ENCODE data around the gene OBP2A.

The OBP2A gene

DNA sequence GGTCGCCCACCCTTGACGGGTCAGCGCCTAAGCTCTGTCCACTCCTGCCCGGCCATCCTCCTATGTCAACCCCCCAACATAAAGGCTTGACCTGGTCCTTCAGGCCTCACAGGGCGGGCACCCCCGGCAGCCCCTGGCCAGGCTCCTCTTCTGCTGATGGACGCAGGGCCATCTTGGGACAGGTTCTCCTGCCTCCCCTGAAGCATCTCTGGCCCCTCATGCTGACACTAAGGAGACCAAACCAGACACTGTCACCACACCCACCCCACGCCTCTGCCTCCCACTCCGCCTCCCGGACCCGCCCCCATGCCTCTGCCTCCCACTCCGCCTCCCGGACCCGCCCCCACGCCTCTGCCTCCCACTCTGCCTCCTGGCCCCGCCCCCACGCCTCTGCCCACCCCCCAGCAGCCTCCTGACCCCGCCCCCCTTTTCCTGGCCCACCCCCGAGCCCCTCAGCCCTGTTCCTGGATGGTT, 6.8 kb downstream of the OBP2A start:
- no peak for DNase-seq

DNA sequence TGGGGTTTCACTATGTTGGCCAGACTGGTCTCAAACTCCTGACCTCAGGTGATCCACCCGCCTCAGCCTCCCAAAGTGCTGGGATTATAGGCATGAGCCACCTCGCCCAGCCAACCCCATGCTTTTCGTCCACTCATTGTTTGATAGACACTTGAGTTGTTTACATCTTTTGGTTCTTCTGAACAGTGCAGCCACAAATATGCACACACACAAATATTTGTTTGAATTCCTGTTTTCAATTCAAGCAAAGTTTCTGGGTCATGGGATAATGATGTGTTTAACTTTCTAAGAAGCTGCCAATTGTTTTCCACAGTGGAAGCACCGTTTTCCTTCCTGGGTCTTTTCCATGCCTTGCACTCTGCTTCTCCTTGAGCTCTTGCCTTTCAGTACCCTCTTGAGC, 8.8 kb downstream of the OBP2A start:
- DNase-seq: no peak

DNA sequence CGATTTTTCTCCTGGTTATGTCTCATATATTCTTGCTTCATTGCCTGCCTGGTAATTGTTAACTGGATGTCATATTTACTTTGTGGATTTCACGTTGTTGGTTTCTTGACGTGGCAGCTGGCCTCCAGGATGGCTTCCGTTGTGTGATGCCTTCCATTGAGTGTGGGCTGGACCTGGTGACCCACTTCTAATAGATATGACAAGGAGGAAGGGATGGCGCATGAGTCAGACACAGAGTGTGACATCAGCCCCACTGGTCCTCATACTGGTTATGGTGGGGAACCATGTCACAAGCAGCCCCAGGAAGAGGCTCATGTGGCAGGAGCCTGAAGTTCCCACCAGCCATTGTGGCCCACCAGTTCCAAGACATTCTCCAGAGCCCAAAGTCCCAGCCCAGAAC, 9.3 kb downstream of the OBP2A start:
- DNase-seq: no peak

DNA sequence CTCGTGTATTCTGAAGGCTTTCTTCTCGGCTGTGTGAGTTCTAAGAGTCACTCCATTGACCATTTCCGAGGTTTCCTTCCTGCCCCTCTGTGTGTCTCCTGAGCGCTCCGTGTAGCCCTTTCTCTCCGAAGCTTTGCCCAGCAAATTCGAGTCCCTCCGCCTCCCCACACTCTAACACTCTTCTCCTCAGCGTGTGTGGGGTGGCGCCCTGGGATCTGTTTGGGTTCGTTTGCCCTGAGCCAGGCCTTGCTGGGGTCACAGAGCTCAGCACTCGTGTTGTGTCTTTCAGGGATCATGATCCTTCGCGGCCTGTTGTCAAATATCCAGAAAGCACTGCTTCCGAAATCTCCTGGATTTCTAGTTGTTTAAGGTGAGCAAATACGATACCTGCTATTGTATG, 10.0 kb downstream of the OBP2A start:
- no peak for DNase-seq

DNA sequence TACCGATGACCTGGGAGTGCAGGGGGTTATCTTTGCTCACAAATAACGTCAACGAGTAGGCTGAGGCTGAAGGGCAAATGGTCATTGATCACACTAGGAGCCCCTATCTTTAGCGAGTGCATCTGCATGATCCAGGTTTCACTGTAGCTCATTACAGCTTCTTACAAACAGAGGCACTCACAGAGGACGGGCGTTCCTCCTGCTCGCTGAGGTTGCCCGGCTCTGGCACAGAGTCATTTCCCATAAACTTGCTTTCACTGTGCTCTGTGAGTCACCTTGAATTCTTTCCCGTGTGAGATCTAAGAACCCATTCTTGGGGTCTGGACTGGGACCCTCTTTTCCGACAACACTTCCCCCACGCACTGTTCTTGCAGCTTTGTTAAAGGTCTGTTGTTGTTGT, 13.7 kb downstream of the OBP2A start:
- no peak for DNase-seq

DNA sequence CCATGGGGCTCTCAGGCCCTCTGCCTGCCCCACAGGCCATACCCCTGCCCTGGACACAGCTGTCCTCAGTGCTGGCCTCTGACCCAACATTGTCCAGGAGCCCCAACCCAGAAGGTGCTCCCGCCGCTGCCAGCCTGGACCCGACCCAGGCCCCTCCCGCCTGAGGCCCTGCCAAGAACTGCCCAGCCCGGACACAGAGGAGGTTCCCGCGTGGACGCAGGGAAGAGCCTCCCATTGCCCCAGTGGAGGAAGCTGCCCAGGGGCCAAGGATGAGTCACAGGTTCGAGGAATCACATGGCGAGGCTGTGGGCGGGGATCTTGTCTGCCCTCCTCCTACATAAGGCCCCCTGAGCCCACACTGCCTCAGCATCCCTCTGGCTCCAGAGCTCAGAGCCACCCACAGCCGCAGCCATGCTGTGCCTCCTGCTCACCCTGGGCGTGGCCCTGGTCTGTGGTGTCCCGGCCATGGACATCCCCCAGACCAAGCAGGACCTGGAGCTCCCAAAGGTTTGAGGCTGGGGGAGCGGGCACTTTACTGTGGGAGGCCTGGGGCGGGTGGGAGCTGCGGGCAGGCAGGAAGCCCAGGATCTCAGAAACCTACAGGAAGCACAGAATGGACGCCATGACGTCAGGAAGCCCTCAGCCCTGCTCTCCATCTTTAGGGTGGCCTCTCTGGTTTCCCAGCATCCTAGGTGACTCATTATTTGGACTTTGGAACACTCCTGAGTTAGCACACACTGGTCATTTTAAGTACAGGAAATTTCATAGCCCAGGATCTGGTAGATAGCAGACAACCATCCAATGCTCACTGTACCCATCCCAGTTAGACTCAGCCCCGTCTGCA, 15.7 kb downstream of the OBP2A start, which contains the start of gene PAEP:
PAEP (plus strand) TSS at position 366 of the 844 bp plus-strand sequence.
- DNase-seq: no peak

DNA sequence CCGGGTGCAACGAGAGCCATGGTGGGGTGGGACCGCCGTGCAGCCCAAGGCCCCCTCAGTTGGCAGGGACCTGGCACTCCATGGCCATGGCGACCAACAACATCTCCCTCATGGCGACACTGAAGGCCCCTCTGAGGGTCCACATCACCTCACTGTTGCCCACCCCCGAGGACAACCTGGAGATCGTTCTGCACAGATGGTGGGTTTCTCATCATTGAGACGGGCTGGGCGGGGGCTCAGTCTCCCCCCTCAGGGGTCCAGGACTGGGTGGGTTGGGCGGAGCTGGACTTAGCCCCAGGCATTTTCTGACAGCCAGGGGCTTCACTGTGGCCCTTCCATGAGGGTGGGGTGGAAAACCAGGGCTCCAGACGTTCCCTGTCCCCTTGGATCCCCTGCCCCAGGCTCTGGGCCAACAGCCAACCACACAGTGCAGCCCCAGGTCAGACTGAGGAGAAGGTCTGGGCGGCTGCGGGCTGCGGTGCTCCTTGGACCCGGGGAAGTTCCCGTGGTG, 16.4 kb downstream of the OBP2A start:
- DNase-seq: no peak

DNA sequence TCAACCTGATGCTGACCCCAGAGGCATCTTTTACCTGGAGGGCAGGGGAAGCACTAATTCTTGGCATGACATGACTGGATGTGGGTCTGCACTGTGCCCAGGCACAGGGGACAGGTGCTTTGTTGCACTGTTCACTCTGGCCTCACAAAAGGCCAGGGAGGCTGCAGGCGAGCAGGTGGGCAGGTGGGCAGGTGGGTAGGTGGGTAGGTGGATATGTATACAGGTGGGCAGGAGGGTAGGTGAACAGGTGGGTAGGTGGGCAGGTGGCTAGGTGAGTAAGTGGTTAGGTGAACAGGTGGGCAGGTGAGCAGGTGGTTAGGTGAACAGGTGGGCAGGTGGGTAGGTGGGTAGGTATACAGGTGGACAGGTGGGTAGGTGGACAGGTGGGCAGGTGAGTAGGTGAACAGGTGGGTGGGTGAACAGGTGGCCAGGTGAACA, 17.1 kb downstream of the OBP2A start:
- DNase-seq: no peak

DNA sequence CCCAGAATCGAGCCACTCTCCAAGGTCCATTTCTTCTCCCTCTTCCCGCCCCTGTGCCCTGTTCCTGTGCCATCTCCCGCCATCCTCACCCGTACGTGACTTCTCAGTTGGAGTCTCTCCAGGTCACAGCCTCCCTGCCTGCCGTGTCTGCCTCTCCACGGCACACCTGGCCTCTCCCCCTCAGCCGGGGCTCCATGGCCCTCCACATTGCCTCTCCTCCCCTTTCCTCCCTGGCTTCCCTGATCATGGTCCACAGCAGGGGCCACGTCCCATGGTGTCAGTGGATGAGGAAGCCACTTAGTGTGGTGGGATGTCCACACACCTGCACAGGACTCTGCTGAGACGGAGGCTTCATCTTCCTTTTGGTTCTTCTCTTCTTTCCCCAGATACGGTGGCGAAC, 17.9 kb downstream of the OBP2A start:
- no peak for DNase-seq

DNA sequence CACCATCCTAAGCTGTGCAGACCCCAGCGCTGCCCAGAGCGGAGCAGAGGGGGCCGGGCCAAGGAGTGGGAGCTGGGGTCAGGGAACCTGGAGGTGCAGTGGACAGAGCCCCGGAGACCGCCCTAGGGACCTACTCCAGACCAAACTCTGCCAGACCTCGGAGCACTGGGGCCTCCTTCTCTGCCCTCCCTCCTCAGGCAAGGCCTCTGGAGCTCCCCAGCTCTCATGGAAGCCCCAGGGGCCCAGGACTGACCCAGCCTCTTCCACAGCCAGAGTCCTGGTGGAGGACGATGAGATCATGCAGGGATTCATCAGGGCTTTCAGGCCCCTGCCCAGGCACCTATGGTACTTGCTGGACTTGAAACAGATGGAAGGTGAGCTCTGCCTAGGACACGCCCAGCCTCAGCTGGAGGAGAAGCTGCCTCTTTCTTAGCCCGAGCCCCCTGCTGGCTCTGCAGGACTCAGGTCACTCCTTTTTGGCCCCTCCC, 19.3 kb downstream of the OBP2A start:
- no peak for DNase-seq

DNA sequence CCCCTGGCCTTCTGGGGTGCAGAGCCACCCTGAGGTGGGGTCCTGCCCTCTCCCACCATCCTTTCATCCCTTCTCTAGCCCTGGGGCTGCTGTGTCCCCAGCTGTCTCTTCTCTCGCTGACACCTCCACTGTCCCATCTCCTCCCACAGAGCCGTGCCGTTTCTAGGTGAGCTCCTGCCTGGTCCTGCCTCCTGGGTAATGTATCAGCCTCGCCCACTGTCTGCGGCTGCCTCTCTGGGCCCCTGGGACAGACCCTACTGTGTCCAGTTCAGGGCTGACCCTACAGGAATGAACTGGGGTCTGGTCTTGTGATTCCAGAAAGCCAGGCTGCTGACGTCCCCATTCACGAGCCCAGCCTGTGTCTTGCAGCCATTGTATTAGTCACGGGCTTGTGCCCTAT, 19.7 kb downstream of the OBP2A start:
- no peak for DNase-seq

DNA sequence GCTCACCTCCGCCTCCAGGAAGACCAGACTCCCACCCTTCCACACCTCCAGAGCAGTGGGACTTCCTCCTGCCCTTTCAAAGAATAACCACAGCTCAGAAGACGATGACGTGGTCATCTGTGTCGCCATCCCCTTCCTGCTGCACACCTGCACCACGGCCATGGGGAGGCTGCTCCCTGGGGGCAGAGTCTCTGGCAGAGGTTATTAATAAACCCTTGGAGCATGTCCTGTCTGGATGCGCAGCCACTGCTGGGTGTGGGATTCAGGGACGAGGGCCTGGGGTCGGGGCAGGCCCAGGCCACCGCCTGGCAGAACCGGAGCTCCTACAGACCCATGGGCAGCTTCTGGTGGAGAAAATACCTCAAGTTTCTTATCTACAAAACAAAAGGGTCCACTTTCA, 20.6 kb downstream of the OBP2A start:
- DNase-seq: no peak

DNA sequence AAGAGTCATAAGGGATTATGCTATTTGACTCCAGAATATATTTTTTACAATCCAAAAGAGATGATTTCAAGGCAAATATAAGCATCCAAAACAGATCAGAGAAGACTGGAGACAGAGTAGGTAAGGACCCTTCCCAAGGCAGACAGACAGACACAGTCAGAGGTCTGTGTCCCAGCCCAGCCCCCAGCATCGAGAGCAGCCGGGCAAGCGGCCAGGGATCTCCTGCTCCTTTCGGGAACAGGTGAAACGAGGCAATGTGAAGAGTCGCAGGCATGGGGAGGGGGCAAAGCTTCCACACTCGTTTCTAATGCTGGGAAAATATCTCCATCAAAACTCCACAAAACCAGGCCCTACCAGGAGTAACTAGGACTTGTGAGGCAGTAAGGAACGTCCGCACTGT, 21.4 kb downstream of the OBP2A start:
- DNase-seq: no peak

DNA sequence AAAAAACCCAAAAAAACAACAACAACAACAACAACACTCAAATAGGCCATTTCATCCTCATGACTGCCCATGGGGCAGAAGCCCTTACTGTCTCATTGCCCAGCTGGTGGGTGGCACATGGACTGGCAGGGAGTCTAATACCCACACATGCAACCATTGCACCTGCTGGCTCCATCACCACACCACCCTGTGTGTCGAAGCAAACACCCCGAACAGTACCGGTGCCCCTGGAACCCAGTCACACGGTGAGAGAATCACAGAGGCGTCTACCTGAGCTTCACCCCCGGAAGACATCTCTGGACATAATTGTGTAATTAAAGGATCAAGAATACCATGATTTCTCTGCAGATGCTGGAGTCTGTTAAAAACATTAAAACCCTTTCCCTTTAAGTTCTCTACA, 22.1 kb downstream of the OBP2A start:
- no peak for DNase-seq

DNA sequence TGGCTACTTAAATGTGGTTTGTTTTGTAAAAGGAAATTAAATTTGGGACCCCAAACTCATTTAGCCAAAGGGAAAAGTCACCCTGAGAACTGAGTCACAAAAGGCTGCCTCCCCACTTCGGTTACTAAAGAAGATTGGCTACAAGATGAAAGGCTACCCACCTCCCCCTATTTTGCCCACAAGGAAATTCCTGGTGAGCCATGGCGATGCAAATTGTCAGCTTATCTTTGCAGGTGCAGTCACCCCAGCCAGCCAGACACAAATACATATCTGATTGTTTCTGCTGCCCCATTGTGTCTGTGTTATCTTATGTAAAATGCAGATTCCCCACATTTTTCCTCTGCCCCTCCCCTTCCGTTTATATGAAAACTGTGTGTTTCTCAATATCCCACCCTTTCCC, 24.5 kb downstream of the OBP2A start:
- DNase-seq: no peak

DNA sequence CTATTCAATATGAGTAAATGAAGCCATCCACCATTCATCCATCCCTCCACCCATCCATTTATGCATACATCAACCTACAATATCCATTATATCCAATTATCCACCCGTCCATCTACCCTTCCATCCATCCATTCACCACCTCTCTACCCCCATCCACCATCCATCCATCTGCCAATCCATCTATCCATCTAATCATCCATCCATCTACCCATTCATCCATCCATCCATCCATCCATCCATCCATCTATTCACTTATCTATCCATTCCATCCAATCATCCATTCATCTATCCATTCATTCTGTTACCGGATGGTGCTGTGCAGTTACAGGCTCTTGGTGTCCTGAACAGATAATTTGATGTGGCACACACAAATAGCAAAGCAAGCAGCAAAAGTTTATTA, 26.3 kb downstream of the OBP2A start:
- no peak for DNase-seq

DNA sequence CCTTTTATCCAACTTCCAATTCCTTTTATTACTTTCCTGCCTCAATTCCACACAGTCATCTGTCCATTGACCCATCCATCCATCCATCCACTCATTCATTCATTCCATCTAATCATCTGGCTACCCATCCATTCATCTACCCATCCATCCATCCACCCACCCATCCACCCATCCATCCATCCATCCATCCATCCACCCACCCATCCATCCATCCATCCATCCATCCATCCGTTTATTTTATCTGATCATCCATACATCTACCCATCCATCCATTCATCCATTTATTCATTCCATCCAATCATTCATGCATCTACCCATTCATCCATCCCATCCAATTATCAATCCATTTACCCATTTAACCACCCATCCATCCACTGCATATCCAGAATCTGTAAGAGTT, 27.2 kb downstream of the OBP2A start:
- no peak for DNase-seq

DNA sequence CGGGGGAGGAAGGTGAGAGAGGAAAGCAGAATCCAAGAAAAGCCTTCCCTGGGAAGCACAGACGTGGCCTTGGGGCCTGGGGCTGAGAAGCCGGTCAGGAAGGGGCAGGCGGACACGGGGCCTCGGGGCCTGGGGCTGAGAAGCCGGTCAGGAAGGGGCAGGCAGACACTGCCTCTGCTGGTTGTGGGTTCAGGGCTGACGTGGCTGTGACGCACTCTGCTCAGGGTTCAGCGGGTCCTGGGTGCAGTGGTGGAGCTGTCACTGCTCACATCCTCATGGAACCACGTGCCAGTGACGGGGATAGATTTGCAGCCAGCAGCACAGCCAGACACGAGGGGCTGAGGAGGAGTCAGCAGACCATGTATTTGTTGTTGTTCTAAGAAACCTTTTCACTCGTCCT, 28.4 kb downstream of the OBP2A start:
- DNase-seq: no peak

DNA sequence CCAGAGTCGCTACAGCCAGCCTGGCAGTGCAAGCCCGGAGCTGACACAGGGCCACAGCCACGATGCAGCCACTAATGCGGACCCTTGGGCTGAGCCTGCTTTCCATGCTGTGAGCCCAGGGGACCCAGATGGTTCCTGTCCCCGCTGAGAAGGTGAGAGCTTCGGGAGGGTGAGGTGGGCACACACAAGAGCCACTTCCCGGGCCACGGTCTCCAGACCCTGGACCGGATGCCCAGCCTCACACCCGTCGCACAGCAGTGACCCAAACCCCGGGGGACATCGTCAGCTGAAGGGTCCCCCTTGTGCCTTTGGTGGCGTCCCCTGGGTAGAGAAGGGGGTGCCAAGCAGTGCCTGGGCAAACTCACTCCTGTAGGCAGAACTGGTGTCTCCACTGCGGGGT, 29.0 kb downstream of the OBP2A start:
- no peak for DNase-seq

DNA sequence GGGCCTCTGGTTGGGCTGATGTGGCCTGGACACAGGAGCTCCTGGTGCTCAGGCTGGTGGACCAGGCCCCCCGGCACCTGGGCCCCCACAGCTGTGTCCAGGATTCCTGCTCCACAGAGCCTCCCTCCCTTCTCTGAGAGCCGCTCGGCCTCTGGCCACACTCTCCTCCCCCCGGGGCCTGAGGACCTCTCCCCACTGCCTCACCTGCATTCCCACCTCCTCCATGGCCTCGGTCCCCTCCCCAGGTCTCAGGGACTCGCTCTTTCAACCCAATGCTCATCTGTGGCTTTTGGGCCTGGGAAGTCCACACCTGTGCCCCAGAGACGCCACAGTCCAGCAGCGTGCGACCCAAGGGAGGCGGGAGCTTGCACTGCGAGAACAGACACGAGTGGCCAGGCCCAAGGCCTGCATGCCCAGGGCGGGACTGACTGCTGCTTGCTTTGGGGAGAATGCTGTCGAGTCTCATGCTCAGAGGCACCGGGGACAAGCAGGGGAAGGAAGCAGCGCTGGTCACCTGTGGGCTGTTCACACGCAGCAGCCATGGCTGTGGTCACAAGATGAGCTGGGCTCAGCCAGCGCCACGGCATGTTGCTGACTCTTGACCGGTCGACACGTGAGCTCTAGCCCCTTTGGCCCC, 30.2 kb downstream of the OBP2A start:
- no peak for DNase-seq

DNA sequence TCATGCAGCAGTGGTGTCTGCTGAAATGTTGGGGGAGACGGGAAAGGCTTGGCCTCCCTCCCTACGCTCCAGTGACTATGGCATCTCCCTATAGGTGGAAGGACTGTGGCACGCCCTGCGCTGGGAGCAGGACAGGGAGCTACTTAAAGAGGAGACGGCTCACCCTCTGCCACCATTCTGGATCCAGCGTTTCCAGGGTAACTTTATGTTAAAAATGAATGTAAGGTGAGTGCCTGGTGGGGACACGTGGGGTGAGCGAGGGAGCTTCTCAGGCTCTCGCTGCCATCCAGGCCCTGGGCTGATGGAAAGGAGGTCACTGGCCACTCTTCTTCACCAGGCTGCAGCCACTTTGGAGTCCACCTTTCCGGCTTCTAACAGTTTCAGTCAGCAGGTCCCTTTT, 31.3 kb downstream of the OBP2A start:
- no peak for DNase-seq

DNA sequence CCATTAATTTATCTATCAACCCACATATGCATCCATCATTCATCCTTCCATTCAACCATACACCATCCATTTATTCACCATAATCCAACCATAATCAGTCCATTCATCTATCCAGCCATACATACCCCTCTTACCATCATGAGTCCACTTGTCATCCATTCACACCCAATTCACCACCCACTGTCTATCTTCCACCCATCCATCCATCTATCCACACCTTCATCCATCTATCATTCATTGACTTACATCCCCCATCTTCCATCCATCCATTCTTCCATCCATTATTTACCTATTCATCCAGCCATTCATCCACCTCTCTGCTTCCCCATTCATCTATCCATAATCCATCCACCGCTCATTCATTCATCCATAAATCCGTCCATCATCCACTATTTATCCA, 33.4 kb downstream of the OBP2A start:
- no peak for DNase-seq

DNA sequence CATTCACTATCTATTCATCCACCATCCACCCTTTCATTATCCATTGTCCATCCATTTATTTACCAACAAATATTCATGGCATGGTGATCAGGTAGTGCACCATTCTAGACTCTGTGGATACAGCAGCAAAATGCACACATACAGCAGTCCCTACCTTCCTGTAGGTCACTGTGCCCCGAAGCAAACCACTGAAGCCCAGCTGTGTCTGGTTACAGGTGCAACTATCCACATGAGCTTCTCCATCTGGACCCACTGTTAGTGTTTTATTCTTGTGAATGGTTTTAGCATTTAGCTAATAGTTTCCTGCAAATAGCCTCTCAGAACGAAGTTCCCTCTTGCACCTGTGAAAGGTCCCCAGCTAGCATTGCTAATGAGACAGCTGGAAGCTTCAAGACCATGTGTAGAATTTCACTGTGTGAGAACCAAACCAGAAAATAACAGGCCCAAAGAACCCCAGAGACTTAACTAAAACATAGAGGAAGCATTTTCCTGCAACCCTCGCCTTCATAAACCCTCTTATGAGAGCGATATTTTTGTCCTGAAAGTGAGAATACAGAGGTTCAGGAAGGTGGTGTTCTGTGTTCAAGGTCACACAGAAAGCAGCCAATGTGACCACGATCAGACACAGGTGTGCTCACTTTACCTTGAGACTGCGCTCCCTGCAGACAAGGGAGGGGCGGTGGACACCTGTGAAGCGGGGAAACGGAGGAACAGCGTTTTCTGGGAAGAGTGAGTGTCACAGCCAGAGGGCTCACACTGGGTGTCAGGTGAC, 34.1 kb downstream of the OBP2A start:
- no peak for DNase-seq
